Right ventricle myocardium inferior (tissue), 1 donor: Measurements from ENCODE around the gene STK32B. TPM values are rescaled to one million over a fixed set of nuclear protein-coding genes. Genes with fewer than 3 reads are reported as not detected.

Source experiments
- ATAC-seq: fragments of 200-7000 bp; cut with Tn5 transposase; one replicate; pipeline ENCODE4 v1.9.1; 2020; ENCODE audit warnings: mild to moderate bottlenecking, moderate library complexity
- DNase-seq: peaks from one replicate; pipeline ENCODE4 v3.0.0; 2021; ENCODE audit errors: missing footprints
- intact Hi-C: fragments of 100-400 bp; cut with DNase I; formaldehyde crosslinking; loops from one replicate; pipeline ENCODE4 v1.11.0; 2022
- total RNA-seq: library from RNA; stranded (reverse); fragmentation: NEBNext Ultra II Directional; extraction: Animal tissue kit (Norgen Biotek cat#: 25700); gene quantifications from one replicate; pipeline ENCODE4 v1.2.1, GENCODE V29; 2021
- donor health status: DM: no; HTN: yes; CAD: no; lungs with severe emphysema.

The STK32B gene
- total RNA-seq, 1 donor from 2014 or later: 0.89 TPM

GRCh38 chr4:5547651-5548249 is 496.5 kb downstream of the STK32B start:
- DNase-seq: no peak
- ATAC-seq: no peak
- intact Hi-C loops: no loop called here

Other genes with a start within 250 kb of the STK32B start
- 2.7 TPM for gene MSX1, start 191.8 kb upstream of the STK32B start, total RNA-seq
- gene CYTL1, start 32.0 kb upstream of the STK32B start, total RNA-seq: 0.81 TPM